Kidney epithelial cell (primary cell): ENCODE results near the gene IGLL5. TPM values are rescaled to one million over a fixed set of nuclear protein-coding genes. Genes with fewer than 3 reads are reported as not detected.
"Not testable (repeated sequence)": the region's sequence is repeated elsewhere in the genome, so short reads cannot be mapped to it uniquely, and the experiment has no call there.

Source experiments
- DNase-seq: peaks from one replicate; pipeline ENCODE4 v3.0.0-alpha.2; 2010; ENCODE audit warnings: low read depth
- H3K27me3 ChIP-seq: 2 replicates; pipeline ENCODE4 v1.6.0; 2011; ENCODE audit warnings: low read length; ENCODE audit not compliant: control insufficient read depth, insufficient read depth
- H3K36me3 ChIP-seq: 2 replicates; pipeline ENCODE4 v1.5.1; 2011; ENCODE audit warnings: low read length; ENCODE audit not compliant: control insufficient read depth, insufficient read depth
- H3K4me3 ChIP-seq: 2 replicates; pipeline ENCODE4 v1.5.1; 2011; ENCODE audit warnings: low read depth, mild to moderate bottlenecking, control low read depth, low read length
- CTCF ChIP-seq: IDR thresholded peaks from 2 replicates; pipeline ENCODE4 v1.5.1; 2011; ENCODE audit warnings: mild to moderate bottlenecking, moderate library complexity, low read length, control low read depth, inconsistent platforms; ENCODE audit not compliant: insufficient read depth, poor library complexity, severe bottlenecking
- total RNA-seq: library from RNA; depleted of rRNA; stranded (reverse); fragments of >200 nt; gene quantifications from 2 replicates; pipeline ENCODE4 v1.2.3, GENCODE V29; 2015

IGLL5 gene
- total RNA-seq, 1 donor from 2014 or later, result not detected

DNA sequence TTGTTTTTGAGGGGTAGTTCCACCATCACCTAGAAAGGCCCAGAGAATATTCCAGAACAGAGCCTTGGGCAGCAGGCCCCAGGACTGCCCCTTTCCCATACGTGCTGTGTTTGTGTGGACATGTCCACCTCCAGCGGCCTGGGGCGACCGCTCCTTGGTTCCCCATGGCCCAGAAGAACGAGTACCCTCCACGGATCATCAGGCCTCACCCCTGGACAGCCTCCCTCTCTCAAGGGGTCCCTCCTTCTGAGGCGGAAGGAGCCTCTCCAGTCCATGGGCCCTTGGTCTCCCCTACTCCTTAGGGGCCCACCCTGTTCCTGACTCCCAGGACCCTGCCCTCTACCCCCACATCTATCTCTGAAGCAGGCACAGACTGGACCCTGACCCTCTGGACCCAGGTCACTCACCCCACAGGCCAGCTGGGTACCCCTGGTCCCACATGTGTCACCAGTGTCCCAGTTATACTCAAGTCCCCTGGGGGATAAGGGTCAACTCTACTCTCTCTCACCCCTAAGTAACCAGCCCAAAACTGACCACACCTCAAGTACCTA lies 32.6 kb downstream of the IGLL5 start:
- Histone ChIP-seq H3K4me3 (no peak overlapping the region), H3K36me3 (no peaks in the 10 kb centered on the region), H3K27me3 (no peaks in the 10 kb centered on the region)
- no peak for TF ChIP-seq CTCF
- no peak for DNase-seq

DNA sequence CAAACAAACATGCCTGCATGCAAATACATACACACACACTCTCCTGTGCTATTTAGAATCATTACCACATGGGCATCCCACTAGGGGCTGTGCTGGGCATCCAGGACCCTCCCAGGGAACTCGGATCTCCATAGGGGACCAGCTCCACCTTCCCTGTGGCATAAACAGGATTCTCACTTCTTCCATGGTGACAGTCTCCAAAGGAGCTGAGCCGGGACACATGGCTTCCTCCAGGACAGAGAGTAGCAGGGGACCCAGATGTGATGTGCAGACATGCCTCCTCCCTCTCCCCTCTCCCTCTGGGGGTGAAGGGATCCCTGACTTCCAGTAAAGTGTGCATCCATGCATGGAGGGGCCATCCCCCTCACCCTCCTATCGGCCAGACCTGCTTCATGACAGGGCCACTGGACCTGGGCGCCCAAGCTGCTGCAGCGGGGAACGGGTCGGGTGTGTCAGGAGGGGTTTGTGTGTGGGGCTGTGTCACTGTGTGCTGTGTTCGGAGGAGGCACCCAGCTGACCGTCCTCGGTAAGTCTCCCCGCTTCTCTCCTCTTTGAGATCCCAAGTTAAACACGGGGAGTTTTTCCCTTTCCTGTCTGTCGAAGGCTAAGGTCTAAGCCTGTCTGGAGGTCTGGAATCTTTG lies 33.4 kb downstream of the IGLL5 start:
- no peak overlapping the region for H3K4me3 ChIP-seq
- TF ChIP-seq CTCF, result no peak

GRCh38 chr22:22921575-22921974 lies 34.0 kb downstream of the IGLL5 start:
- H3K27me3 ChIP-seq, result peaks cover 4% of the 10 kb centered on the region
- H3K4me3 ChIP-seq, result no peak overlapping the region
- no peak for DNase-seq
- TF ChIP-seq CTCF, result no peak
- no peaks in the 10 kb centered on the region for H3K36me3 ChIP-seq

More for the DNA sequence above, 33.4 kb downstream of the IGLL5 start:
- H3K27me3 ChIP-seq, result peaks cover under 1% of the 10 kb centered on the region
- DNase-seq, result no peak
- H3K36me3 ChIP-seq, result no peaks in the 10 kb centered on the region

GRCh38 chr22:22922092-22922953 lies 34.7 kb downstream of the IGLL5 start:
- not testable (repeated sequence) for H3K27me3 ChIP-seq, H3K36me3 ChIP-seq, H3K4me3 ChIP-seq, DNase-seq

- Histone ChIP-seq H3K4me3 (no peak overlapping the region), H3K27me3 (peaks cover 4% of the 10 kb centered on the region), H3K36me3 (no peaks in the 10 kb centered on the region)
- no peak for TF ChIP-seq CTCF
- DNase-seq, result no peak
Measured at GRCh38 chr22:22922954-22923319, 35.3 kb downstream of the IGLL5 start.

- DNase-seq, result no peak
- Histone ChIP-seq H3K36me3 (no peaks in the 10 kb centered on the region), H3K4me3 (no peak overlapping the region), H3K27me3 (peaks cover 4% of the 10 kb centered on the region)
- TF ChIP-seq CTCF, result no peak
Measured at GRCh38 chr22:22923379-22923778, 35.8 kb downstream of the IGLL5 start.
